HG03097 (cell line): Measurements from ENCODE around the gene PKP1.

Experiments used
- ATAC-seq: cut with Tn5 transposase; IDR thresholded peaks from one replicate; pipeline ENCODE4 v1.9.1; 2021; ENCODE audit not compliant: unreplicated experiment, low FRiP score

Gene PKP1

GRCh38 chr1:201280884-201281283 is 2.4 kb upstream of the PKP1 start:
- no peak for ATAC-seq

GRCh38 chr1:201281573-201281972 is 1.7 kb upstream of the PKP1 start:
- ATAC-seq, result no peak

- ATAC-seq, result no peak
These were observed 1.1 kb upstream of the PKP1 start for GRCh38 chr1:201282216-201282615.

GRCh38 chr1:201283836-201284553 is 689 bp downstream of the PKP1 start:
- no peak for ATAC-seq

- no peak for ATAC-seq
These were observed 1.3 kb downstream of the PKP1 start for GRCh38 chr1:201284636-201285035.

GRCh38 chr1:201285846-201286245 is 2.5 kb downstream of the PKP1 start:
- ATAC-seq, result no peak

GRCh38 chr1:201286445-201286844 is 3.1 kb downstream of the PKP1 start:
- no peak for ATAC-seq

GRCh38 chr1:201288007-201288406 is 4.7 kb downstream of the PKP1 start:
- ATAC-seq, result no peak

GRCh38 chr1:201288765-201289164 is 5.5 kb downstream of the PKP1 start:
- ATAC-seq, result no peak

GRCh38 chr1:201290551-201290950 is 7.2 kb downstream of the PKP1 start:
- no peak for ATAC-seq

- ATAC-seq, result no peak
These were observed 8.6 kb downstream of the PKP1 start for GRCh38 chr1:201291916-201292315.

- no peak for ATAC-seq
These were observed 11.6 kb downstream of the PKP1 start for GRCh38 chr1:201294876-201295275.

GRCh38 chr1:201295346-201295745 is 12.0 kb downstream of the PKP1 start:
- no peak for ATAC-seq

GRCh38 chr1:201295861-201296260 is 12.6 kb downstream of the PKP1 start:
- no peak for ATAC-seq

GRCh38 chr1:201296352-201296751 is 13.0 kb downstream of the PKP1 start:
- no peak for ATAC-seq

GRCh38 chr1:201298396-201299381 is 15.4 kb downstream of the PKP1 start:
- ATAC-seq, result no peak

GRCh38 chr1:201299968-201300367 is 16.7 kb downstream of the PKP1 start:
- ATAC-seq, result no peak

GRCh38 chr1:201300641-201301040 is 17.3 kb downstream of the PKP1 start:
- ATAC-seq, result no peak

GRCh38 chr1:201302163-201303152 is 19.2 kb downstream of the PKP1 start:
- no peak for ATAC-seq

- ATAC-seq, result no peak
These were observed 20.8 kb downstream of the PKP1 start for GRCh38 chr1:201304126-201304525.
